ENCODE results near the gene PRKG1.

DNA sequence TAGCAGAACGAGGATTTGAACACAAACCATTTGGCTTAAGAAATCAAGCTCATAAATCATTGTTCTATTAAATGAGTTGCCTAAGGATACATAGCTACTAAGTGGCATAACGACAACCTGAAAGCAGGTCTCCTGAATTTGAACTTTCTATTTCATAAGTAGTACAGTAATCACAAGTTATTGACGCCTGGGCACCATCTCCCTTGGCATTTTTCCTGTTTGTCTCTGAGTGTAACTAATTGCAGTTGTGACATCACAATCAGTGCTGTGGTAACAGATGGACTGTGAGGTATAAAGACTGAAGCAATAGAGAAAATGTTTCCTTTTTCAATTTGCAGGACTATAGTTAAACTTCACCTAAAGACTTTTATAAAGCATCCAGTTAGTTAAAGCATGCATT lies 631.5 kb downstream of the PRKG1 start:
- TF ChIP-seq CTCF (IDR thresholded peaks at IDR 0.05) (no peak), EZH2phosphoT487 (IDR thresholded peaks at IDR 0.05) (no peak)
